Naive B cell (primary cell): ENCODE data around the gene SLC35E2B. TPM values are rescaled to one million over a fixed set of nuclear protein-coding genes. Genes with fewer than 3 reads are reported as not detected.
"Not testable (repeated sequence)": the region's sequence is repeated elsewhere in the genome, so short reads cannot be mapped to it uniquely, and the experiment has no call there.

Source experiments
- ATAC-seq, 2 donors: fragments of 150-1000 bp; cut with Tn5 transposase; 2 replicates each; pipeline ENCODE4 v1.10.0; 2021; ENCODE audit warnings: low read depth in 2 of 2, mild to moderate bottlenecking in 2 of 2, moderate library complexity in 2 of 2
- DNase-seq: peaks from one replicate; pipeline ENCODE4 v3.0.0; 2022
- H3K27ac Mint-ChIP-seq, 6 donors: one replicate each; pipeline ENCODE4 v1.8.0; 2020 to 2022; ENCODE audit warnings: mild to moderate bottlenecking in 6 of 6, mixed read lengths in 6 of 6, moderate library complexity in 5 of 6, inconsistent platforms in 2 of 6
- H3K27me3 Mint-ChIP-seq, 3 donors: one replicate each; pipeline ENCODE4 v1.8.0; 2021 to 2022; ENCODE audit warnings: mixed read lengths in 3 of 3, mild to moderate bottlenecking in 1 of 3
- H3K36me3 Mint-ChIP-seq, 2 donors: one replicate each; pipeline ENCODE4 v1.8.0; 2020 to 2022; ENCODE audit warnings: mixed read lengths in 2 of 2, inconsistent platforms in 1 of 2, mild to moderate bottlenecking in 1 of 2
- H3K4me1 Mint-ChIP-seq, 3 donors: one replicate each; pipeline ENCODE4 v1.8.0; 2020 to 2022; ENCODE audit warnings: mixed read lengths in 3 of 3, inconsistent platforms in 1 of 3, mild to moderate bottlenecking in 1 of 3, moderate library complexity in 1 of 3
- H3K4me3 Mint-ChIP-seq, 8 donors: one replicate each; pipeline ENCODE4 v1.8.0; 2020 to 2022; ENCODE audit warnings: mild to moderate bottlenecking in 8 of 8, mixed read lengths in 8 of 8, moderate library complexity in 8 of 8, inconsistent platforms in 2 of 8
- H3K9me3 Mint-ChIP-seq, 7 donors: one replicate each; pipeline ENCODE4 v1.8.0; 2020 to 2022; ENCODE audit warnings: mixed read lengths in 7 of 7, mild to moderate bottlenecking in 5 of 7, inconsistent platforms in 2 of 7, moderate library complexity in 1 of 7
- polyA plus RNA-seq, 6 donors: library from polyadenylated mRNA; unstranded; fragments of 300-500 nt; fragmentation: Illumina TruSeq; gene quantifications; one replicate each; pipeline ENCODE4 v1.2.3, GENCODE V29; 2021; ENCODE audit warnings: low read depth in 6 of 6

SLC35E2B gene
- polyA plus RNA-seq, 6 donors from 2014 or later = 22.5 to 42.1 (median 33.4) TPM

DNA sequence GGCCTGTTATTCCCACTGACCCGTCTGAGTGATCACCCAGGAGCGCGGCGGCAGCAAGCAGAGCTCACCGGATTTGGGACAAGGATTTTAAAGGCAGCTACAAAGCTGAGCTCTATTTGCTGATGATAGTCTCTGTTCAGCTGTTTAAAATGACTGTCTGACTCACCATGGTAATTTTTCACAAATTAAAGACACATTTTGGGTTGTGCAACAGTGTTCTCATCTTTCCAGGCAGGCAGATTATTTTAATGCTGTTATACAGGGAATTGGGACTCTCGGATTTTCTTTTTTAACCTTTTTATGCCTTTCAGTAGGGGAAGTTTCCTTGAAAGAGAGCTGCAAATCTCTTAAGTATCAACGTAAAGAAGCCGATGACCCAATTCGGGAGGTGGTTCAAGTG is 30.2 kb downstream of the SLC35E2B start:
- H3K4me3 Mint-ChIP-seq = peak overlapping the region in 1 of 8 donors; percentile 62
- ATAC-seq = not testable (repeated sequence)

DNA sequence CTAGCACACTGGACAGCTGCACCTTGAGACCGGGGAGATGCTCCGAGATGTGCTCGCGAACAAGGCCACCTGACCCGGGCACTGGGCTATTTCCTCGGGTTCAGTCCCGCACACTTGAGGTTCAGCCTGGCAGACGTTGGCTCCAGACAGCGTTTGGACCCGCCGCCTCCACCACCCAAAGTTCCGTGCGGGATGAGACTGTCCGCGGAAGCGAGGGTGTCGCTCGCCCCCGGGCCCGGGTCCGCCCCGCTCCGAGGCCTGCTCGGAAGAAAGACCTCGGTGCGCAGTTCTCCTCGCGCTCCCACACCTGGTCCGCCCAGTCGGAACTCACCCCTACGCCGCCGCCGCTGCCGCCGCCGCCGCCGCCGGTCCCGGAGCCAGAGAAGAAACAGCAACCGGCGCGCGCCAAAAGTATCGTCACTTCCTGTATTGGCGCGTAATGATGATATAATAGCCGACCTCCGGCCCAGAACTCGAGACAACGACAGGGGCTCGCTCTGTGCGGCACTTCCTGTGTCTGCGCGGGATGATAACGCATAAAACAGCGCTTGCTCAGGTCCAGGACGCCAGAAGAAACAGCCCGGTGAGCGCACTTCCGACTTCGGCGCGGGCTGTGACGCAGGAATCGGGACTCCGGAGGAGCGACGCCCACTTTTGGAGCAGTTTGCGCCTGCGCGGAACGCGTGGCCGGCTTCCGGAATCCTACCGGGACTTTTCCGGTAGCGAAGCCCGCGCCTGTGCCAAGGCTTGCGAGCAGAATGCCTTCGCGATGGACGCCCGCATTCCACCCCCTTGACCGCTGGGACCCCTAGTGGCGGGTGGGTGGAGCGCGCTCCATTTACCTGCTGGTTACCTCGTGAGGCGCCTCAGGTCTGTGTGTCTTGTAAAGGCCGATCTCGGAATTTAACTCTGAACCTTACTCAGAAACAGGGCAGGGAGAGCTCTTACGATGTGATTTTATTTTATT is 33.7 kb downstream of the SLC35E2B start, which contains the start of gene CDK11B:
TSS of gene CDK11B (minus strand) at position 422 of the 967 bp plus-strand sequence. CDS start 1,519 bp downstream, outside the sequence.
- H3K27ac Mint-ChIP-seq = peak within 1 kb of the TSS; percentile 97 to 100 (median 100)
- DNase-seq (peak; percentile 97), ATAC-seq (peak; percentile 91 to 94)
- H3K4me1 Mint-ChIP-seq = peaks cover 0 to 11% (median 2%) of the 10 kb centered on the region in 3 donors
- H3K36me3 Mint-ChIP-seq, H3K9me3 Mint-ChIP-seq, H3K27me3 Mint-ChIP-seq: not testable (repeated sequence)
- H3K4me3 Mint-ChIP-seq = peak within 1 kb of the TSS; percentile 93 to 99 (median 94)

More for the DNA sequence above, 30.2 kb downstream of the SLC35E2B start:
- DNase-seq, H3K36me3 Mint-ChIP-seq, H3K9me3 Mint-ChIP-seq, H3K27ac Mint-ChIP-seq, H3K27me3 Mint-ChIP-seq: not testable (repeated sequence)
- H3K4me1 Mint-ChIP-seq = peaks cover 0 to 11% (median 0%) of the 10 kb centered on the region in 3 donors

DNA sequence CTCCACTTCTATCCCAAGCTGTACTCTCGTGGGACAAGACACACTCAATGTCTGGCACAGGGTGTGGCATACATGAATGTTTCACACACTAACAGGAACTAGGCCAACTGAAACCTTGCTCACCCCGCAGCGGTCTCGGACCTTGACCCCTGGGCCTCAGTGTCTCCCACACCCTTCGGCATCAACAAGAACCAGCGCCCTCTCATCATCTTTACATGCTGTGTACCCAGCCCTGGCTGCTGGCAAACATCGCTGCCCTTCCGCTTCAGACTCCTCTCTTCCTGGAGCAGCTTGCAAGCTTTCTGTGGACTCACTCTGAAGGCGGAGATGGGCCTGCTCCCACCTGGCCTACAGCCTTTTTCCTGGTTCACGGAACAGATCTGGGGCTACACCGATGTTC is 44.3 kb downstream of the SLC35E2B start:
- not testable (repeated sequence) for DNase-seq, H3K4me1 Mint-ChIP-seq, H3K27me3 Mint-ChIP-seq, ATAC-seq, H3K9me3 Mint-ChIP-seq, H3K4me3 Mint-ChIP-seq, H3K27ac Mint-ChIP-seq
- peaks cover 20 to 39% of the 10 kb centered on the region in 2 donors for H3K36me3 Mint-ChIP-seq

GRCh38 chr1:1647567-1648241 is 44.9 kb downstream of the SLC35E2B start:
- not testable (repeated sequence) for DNase-seq, ATAC-seq, H3K9me3 Mint-ChIP-seq, H3K27ac Mint-ChIP-seq, H3K4me1 Mint-ChIP-seq, H3K27me3 Mint-ChIP-seq, H3K4me3 Mint-ChIP-seq
- peaks cover 20 to 39% of the 10 kb centered on the region in 2 donors for H3K36me3 Mint-ChIP-seq

DNA sequence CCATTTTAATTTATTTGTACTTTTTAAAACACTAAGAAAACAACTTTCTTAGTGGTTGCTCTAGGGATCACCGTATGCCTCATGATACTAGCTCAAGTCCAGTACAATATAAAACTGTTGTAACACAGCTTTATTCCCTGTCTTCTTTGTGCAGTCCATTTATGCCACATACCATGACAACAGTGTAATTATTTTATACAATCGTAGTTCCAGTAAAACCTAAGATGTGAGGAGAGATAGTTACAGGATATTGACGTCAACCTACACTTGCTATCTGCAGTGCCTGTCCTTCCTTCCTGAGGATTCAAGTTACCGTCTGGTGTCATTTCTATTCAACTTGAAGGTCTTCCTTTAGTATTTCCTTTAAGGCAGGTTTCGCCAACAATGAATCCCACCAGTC is 46.3 kb downstream of the SLC35E2B start:
- not testable (repeated sequence) for ATAC-seq, H3K9me3 Mint-ChIP-seq, H3K4me3 Mint-ChIP-seq, H3K27ac Mint-ChIP-seq, H3K27me3 Mint-ChIP-seq, H3K4me1 Mint-ChIP-seq, DNase-seq
- peaks cover 10 to 30% of the 10 kb centered on the region in 2 donors for H3K36me3 Mint-ChIP-seq

DNA sequence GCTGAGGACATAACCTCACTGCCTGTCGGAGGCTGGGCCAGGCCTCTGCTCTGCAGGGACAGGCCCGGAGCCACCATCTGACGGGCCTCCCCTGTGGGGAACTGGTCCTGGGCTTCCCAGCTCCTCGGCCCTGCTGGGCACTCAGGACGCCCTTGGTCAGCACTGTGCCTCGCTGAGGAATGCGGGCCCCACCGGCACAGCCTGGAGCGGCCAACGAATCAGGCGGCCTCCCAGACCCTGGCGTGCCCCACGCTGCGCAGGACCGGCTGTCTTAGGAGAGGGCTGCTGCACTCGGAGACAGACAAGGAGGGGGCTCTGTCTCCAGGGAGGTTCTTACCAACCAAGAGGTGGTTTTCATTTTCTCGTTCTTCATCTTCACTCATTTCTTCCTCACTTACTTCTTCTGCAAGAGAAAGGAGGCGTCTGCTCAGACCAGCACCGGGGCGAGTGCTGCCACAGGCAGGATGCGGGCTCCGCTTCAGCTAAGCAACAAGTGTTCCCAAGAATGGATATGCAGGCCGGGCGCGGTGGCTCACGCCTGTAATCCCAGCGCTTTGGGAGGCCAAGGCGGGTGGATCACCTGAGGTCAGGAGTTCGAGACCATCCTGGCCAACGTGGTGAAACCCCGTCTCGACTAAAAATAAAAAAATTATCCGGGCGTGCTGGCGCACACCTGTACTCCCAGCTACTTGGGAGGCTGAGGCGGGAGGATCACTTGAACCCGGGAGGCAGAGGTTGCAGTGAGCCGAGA is 51.7 kb downstream of the SLC35E2B start:
- not testable (repeated sequence) for DNase-seq, H3K4me3 Mint-ChIP-seq, H3K36me3 Mint-ChIP-seq, H3K27me3 Mint-ChIP-seq, ATAC-seq, H3K9me3 Mint-ChIP-seq, H3K27ac Mint-ChIP-seq, H3K4me1 Mint-ChIP-seq

GRCh38 chr1:1640081-1640480 is 52.5 kb downstream of the SLC35E2B start:
- not testable (repeated sequence) for ATAC-seq, DNase-seq, H3K9me3 Mint-ChIP-seq

GRCh38 chr1:1639368-1639767 is 53.2 kb downstream of the SLC35E2B start:
- H3K27me3 Mint-ChIP-seq, H3K27ac Mint-ChIP-seq, DNase-seq, H3K4me1 Mint-ChIP-seq, H3K4me3 Mint-ChIP-seq, H3K36me3 Mint-ChIP-seq, ATAC-seq, H3K9me3 Mint-ChIP-seq: not testable (repeated sequence)

More at GRCh38 chr1:1640081-1640480, 52.5 kb downstream of the SLC35E2B start:
- H3K27ac Mint-ChIP-seq, H3K4me3 Mint-ChIP-seq, H3K4me1 Mint-ChIP-seq, H3K27me3 Mint-ChIP-seq, H3K36me3 Mint-ChIP-seq: not testable (repeated sequence)

GRCh38 chr1:1638528-1638927 is 54.1 kb downstream of the SLC35E2B start:
- H3K36me3 Mint-ChIP-seq, H3K4me3 Mint-ChIP-seq, H3K27ac Mint-ChIP-seq, H3K27me3 Mint-ChIP-seq, DNase-seq, H3K9me3 Mint-ChIP-seq, ATAC-seq, H3K4me1 Mint-ChIP-seq: not testable (repeated sequence)

- not testable (repeated sequence) for H3K4me1 Mint-ChIP-seq, H3K9me3 Mint-ChIP-seq, DNase-seq, H3K4me3 Mint-ChIP-seq, H3K27me3 Mint-ChIP-seq, H3K36me3 Mint-ChIP-seq, ATAC-seq, H3K27ac Mint-ChIP-seq
These were observed 55.1 kb downstream of the SLC35E2B start for GRCh38 chr1:1637479-1637875.

DNA sequence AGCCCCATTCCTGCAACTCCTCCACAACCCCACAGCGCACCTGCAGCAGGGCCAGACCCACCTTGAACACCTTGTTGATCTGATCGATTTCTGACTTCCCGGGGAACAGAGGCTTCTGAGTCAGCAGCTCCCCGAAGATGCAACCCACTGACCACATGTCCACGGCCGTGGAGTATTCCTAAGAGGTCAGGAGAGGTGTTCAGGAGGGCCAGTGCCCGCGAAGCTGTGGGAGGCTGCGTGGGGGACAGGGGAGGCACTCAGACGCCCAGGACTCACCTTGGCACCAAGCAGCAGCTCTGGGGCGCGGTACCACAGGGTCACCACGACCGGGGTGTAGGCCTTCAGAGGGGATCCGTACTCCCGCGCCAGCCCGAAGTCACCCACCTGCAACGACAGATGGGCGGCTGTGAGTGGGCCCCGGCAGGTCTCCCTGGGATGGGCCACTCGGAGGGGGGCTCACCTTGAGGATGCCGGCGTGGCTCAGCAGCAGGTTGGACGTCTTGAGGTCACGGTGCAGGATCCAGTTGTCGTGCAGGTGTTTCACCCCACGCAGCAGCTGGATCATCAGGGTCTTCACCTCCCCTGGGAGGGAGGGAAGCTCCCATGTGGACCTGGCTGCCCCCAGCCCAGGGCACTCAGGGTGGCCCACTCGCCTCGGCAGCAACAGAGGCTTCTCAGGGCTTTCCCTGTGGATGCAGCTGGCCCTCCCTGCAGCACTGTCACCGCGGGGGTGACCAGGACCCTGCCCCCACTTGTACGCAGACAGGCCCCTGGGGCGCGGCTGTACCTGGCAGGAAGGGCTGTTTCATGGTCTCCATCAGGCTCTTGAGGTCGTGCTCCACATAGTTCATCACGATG is 55.7 kb downstream of the SLC35E2B start:
- DNase-seq, H3K4me3 Mint-ChIP-seq, H3K4me1 Mint-ChIP-seq, H3K36me3 Mint-ChIP-seq, ATAC-seq, H3K27me3 Mint-ChIP-seq, H3K27ac Mint-ChIP-seq, H3K9me3 Mint-ChIP-seq: not testable (repeated sequence)

GRCh38 chr1:1634613-1635012 is 58.0 kb downstream of the SLC35E2B start:
- not testable (repeated sequence) for H3K27me3 Mint-ChIP-seq, ATAC-seq, H3K9me3 Mint-ChIP-seq, DNase-seq, H3K36me3 Mint-ChIP-seq, H3K27ac Mint-ChIP-seq, H3K4me3 Mint-ChIP-seq
- peaks cover 4 to 12% (median 7%) of the 10 kb centered on the region in 3 donors for H3K4me1 Mint-ChIP-seq
